ENCODE data around the gene TMUB2. TPM values are rescaled to one million over a fixed set of nuclear protein-coding genes. Genes with fewer than 3 reads are reported as not detected.

The TMUB2 gene
- total and polyA plus RNA-seq, 12 donors = 16.3 to 37.2 (median 20.1) TPM

- H3K4me1 ChIP-seq = peaks cover 0 to 16% (median 6%) of the 10 kb centered on the region in 9 donors
- no peaks in the 10 kb centered on the region for H3K9me3 ChIP-seq
- no peak overlapping the region for H3K4me3 ChIP-seq
- no peak overlapping the region for H3K27ac ChIP-seq
- ATAC-seq (no peak), DNase-seq (no peak)
- peaks cover 0 to 3% (median 0%) of the 10 kb centered on the region in 9 donors for H3K36me3 ChIP-seq
- intact Hi-C loops (cut with DNase I) = loop anchor here in 1 of 10 donors (10.0 kb wide), 1 partner anchor 220 kb away; the partner anchor contains the start of gene PPY
- WGBS, 2 donors = 97% methylated on average over 1 of the region's 1 CpG
- no peak for TF ChIP-seq CTCF (IDR thresholded peaks at IDR 0.05)
- no peaks in the 10 kb centered on the region for H3K27me3 ChIP-seq
These were observed 22.3 kb upstream of the TMUB2 start for GRCh38 chr17:44164476-44164875.

- no peak for TF ChIP-seq CTCF (IDR thresholded peaks at IDR 0.05)
- H3K9me3 ChIP-seq = no peaks in the 10 kb centered on the region
- 54 to 62% methylated on average over 7 of the region's 7 CpGs for WGBS, 2 donors
- H3K27me3 ChIP-seq = no peaks in the 10 kb centered on the region
- ATAC-seq (peak in 4 of 8 donors; percentile 21 to 37 (median 32)), DNase-seq (no peak)
- peaks cover 0 to 3% (median 0%) of the 10 kb centered on the region in 9 donors for H3K36me3 ChIP-seq
- H3K4me3 ChIP-seq = no peak overlapping the region
- H3K4me1 ChIP-seq = peaks cover 0 to 33% (median 13%) of the 10 kb centered on the region in 9 donors
- intact Hi-C loops (cut with DNase I) = loop anchor here in 2 of 10 donors (5.0 to 10.0 kb wide), 2 partner anchors 223 to 225 kb away; partner anchors contain the start of gene PPY (in 2 of the 2)
- H3K27ac ChIP-seq = peak overlapping the region in 3 of 10 donors; percentile 10 to 56 (median 15)
These were observed 19.5 kb upstream of the TMUB2 start for GRCh38 chr17:44167181-44167861.

- intact Hi-C loops (cut with DNase I) = no loop called here
- H3K27ac ChIP-seq = peak overlapping the region; percentile 76 to 92 (median 87)
- H3K27me3 ChIP-seq = no peaks in the 10 kb centered on the region
- ATAC-seq (peak in 6 of 8 donors; percentile 4 to 31 (median 8)), DNase-seq (no peak)
- H3K9me3 ChIP-seq = no peaks in the 10 kb centered on the region
- H3K4me3 ChIP-seq = peak overlapping the region in 8 of 10 donors; percentile 35 to 60 (median 48)
- peaks cover 0 to 33% (median 13%) of the 10 kb centered on the region in 9 donors for H3K4me1 ChIP-seq
- peaks cover 0 to 21% (median 0%) of the 10 kb centered on the region in 9 donors for H3K36me3 ChIP-seq
- WGBS, 2 donors = 31 to 46% methylated on average over 5 of the region's 5 CpGs
- no peak for TF ChIP-seq CTCF (IDR thresholded peaks at IDR 0.05)
These were observed 16.7 kb upstream of the TMUB2 start for GRCh38 chr17:44170135-44170498.

- Histone ChIP-seq H3K27ac (peak within 1 kb of the TSS; percentile 76 to 92 (median 87)), H3K9me3 (no peaks in the 10 kb centered on the region), H3K4me1 (peaks cover 0 to 33% (median 13%) of the 10 kb centered on the region in 9 donors), H3K36me3 (peaks cover 0 to 25% (median 0%) of the 10 kb centered on the region in 9 donors), H3K27me3 (no peaks in the 10 kb centered on the region), H3K4me3 (peak within 1 kb of the TSS; percentile 9 to 60 (median 44))
- peak; percentile 52 to 59 for DNase-seq
- ATAC-seq = peak; percentile 62 to 91 (median 84)
- peak in 3 of 9 donors; percentile 16 to 26 (median 21) for TF ChIP-seq CTCF (IDR thresholded peaks at IDR 0.05)
- intact Hi-C loops (cut with DNase I) = no loop called here
- 12 to 23% methylated on average over 21 of the region's 21 CpGs for WGBS, 2 donors
These were observed 16.1 kb upstream of the TMUB2 start, which contains the start of gene ASB16 for GRCh38 chr17:44170499-44171201. Gene ASB16, plus strand, starts transcription at chr17:44170704. Its CDS starts 86 bp downstream, at chr17:44170790.
